GM19395 (cell line): ENCODE data around the gene DYNLRB1.

Experiments
- ATAC-seq: cut with Tn5 transposase; IDR thresholded peaks from one replicate; pipeline ENCODE4 v1.9.1; 2021; ENCODE audit warnings: mild to moderate bottlenecking, moderate library complexity; ENCODE audit not compliant: unreplicated experiment

DYNLRB1 gene

DNA sequence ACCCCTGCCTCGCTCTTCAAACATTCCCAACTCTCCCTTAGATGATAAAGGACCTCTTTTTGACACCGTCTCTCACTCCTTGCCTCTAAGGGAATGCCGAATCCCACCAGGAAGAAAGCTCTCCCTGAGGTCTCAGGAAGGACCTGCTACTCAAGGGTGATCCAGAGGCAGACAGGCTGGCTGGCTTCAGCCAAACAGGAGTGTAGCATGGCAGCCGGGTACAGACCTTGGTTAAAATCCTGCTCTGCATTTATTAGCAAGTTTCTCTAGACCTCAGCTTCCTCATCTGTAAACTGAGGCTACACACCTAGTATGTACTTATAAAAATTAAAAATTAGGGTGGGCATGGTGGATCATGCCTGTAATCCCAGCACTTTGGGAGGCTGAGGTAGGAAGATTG, 59.5 kb downstream of the DYNLRB1 start:
- ATAC-seq, result no peak

DNA sequence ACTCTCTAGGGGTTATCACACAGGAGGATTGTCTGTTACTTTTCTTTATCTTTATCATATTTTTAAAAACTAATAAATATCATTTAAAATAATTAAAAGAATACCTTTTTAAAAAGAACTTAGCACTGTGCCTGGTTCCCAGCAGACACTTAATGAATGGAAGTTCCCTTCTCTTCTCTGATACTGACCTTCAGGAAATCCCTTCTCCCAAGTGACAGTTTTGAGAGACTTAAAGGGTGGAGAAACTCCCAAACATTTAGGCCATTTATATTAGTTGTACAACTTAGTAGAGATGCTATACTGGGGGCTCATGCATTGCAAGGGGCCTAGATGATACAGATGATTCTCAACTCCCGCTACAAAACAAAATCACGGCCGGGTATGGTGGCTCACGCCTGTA, 60.8 kb downstream of the DYNLRB1 start:
- no peak for ATAC-seq

DNA sequence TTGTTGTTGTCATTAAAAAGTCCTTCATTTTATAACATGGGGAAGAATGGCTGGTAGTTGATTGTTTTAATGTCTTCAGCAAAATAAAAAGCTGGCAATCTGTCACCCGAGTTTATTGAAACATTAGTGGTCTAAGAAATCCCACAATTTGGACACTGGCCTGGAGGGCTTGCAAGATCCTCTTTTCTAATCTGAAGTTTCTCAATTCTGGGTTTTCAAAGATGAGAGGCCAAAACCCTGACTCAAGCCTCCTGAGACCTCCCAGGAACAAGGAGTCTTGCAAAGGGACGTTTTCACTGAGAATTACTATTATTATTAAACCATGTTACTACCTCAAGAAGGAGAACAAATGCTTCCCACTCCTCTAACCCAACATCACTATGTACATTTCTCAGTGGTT, 61.8 kb downstream of the DYNLRB1 start:
- no peak for ATAC-seq

DNA sequence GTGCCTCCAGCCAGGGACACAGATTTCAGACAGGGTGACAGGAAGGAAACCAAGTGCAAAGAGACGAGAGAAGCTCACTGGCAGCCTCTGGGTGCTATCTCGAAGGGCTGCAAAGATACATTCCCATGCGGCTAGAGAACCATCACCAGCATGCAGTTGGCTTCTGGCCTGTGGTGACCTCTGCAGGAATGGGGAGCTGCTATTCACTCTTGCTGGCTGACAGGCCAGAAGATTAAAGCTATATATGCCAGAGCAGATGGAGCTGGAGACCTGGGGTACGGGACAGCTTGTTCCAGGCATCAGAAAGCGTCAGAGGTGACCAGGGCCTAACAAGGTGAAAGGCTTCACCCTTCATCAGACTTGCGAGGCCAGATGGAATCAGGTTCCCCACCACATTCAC, 62.3 kb downstream of the DYNLRB1 start:
- no peak for ATAC-seq

DNA sequence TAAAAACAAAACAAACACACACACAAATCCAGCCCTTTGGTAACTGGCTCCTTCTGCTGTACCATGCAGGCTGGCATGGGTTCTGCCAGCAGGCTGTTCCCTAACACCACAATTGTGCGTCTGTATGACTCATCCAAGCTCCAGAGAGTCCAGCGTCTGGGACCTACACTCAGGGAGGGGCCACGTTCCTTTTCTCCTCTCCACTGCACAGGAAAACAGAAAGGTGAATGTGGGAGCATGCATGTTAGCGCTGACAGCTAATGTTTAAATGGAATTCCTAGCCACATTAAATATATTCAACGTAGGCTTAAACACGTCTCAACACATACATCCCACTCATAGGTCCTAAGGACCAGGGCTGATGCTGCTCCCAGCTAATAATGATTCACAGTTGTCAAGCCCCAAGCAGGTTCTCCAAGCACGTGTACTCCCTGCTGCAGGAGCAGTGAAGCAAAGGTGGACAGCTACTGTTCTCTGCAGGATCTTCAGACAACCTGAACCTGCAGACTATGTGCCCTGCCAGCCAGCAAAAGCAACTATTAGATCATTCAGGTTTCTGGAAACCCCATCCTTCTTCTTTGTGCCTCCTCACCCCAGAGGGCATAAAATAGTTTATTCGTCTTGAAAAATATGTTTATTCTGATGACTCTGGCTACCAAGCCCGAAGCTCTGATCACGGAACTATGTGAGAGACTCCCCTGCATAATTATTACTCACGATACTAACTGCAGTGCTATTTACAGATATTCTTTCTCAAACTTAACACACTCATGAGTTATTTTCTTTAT, 63.2 kb downstream of the DYNLRB1 start:
- no peak for ATAC-seq

DNA sequence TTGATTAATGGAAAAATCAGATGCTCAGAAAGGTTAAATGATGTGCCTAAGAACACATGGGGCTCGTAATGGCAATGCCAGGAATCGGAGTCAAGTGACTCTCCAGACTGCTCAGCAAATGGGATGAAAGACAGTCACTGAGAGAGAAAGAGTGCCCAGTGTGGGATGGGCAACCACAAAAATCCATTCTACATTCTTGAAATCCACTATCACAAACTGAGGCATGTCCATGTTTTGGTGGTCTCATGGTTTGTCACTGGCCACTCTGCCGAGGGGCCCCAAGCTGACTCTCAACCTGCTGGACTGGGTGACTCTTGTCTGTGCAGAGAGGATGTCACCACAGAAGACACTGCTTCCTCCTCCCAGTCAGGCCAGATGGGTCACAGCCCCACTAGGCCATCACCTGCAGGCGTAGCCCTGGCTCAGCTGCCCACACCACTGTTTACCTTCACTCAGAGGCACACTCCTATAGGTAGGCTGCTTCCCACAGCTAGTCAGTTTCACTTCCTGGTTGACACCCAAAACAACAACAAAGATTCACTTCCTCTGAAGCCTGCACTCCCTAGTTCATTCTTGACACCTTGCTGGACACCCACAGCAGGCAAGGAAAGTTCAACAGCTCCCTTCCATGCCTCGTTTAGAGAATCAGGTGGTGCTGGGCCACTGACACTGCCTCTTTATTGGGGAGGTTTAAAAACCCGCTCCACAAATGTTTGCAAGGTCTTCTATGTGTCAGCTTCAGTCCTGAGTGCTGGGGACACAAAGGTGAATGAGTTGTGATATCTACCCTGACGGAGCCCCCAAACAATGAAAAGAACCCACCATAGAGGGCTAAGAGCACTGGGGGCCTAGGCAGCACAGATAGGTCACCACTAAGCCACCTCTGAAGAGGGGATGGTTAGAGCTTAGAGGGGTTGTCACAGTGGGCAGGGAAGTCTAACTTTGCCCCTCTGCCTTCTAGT, 64.0 kb downstream of the DYNLRB1 start:
- peak; percentile 79 for ATAC-seq

DNA sequence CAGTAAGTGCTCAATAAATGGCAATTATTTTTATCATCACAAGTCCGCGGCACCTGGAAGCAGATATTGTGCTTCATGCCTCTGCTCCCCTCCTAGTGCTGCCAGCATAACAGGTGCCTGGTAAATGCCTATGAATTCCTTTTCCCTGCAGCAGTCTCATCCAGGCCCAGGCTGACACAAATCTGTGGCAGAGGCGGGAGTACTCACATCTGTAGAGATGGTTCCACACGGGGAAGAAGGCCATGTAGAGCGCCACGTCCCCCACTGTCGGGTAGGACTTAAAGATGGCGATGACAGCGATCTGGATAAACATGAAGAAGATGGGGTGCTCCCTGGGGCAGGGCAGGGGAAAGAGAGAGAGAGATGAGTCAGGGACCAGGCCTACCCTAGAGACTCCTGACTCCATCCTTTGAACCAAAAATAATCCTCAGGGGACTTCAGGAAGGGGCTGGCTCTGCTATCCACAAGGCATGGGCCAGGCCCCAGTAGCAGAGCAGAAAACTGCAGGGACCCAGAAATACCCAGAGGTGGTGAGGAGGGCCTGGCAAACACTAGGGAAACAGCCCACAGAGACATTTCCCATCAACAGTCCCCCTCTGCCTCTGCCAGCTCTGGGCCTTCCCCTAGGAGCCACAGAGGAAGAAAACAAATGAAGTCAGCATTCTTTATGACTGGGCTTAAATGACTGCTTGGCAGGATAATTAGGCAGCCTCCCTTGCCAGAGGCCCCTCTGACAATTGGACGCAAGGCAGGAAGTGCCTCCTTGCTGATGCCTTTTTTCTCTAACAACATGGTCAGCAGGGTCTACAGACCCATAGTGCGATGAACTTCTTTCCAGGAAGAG, 65.3 kb downstream of the DYNLRB1 start:
- ATAC-seq, result no peak

DNA sequence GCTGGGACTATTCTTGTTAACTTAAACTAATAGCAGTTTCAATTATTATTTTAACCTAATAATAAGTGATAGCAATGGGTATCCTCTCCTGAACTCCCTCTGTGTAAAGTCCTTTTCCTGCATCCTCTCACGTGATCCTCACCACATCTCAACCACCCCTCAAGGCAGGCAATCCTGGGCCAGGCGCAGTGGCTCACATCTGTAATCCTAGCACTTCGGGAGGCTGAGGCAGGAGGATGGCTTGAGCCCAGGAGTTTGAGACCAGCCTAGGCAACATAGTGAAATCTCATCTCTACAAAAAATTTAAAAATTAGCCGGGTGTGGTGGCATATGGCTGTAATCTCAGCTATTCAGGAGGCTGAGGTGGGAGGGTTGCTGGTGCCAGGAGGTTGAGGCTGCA, 66.0 kb downstream of the DYNLRB1 start:
- no peak for ATAC-seq

DNA sequence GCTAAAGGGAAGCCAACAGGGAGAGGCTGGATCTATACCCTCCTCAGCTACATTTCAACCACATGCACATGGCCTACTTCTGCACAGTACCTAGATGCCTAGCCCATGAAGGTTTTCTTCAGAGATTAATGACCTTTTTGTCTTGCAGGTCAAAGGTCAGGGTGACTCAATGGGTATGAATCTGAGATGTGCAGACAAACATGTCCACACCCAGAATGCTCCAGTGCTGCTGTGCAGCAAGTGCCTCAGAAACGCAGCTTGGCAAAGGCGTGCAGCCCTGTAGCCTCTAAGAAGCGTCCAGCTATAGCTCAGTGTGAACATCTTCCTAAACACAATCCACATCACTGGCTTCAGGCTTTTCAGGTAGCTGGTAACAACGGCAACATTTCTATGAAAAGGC, 66.7 kb downstream of the DYNLRB1 start:
- no peak for ATAC-seq

DNA sequence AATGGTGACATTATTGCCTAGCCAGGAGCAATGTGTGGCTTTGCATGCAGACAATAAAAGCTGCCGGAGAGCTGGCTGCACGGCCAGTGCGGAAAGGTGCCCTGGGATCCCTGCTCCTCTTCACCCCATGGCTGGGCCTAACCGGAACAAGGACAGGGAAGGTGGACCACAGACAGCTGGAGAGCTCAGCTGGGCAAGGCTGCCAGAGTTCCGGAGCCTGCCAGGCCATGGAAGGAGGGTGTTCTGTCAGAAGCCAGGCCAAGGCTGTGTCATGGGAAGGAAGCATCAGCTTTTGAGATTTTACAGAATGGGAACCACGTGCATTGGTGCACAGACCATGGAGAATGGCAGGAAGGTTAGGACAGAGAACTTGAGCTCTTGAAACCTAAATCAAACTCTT, 67.3 kb downstream of the DYNLRB1 start:
- no peak for ATAC-seq

DNA sequence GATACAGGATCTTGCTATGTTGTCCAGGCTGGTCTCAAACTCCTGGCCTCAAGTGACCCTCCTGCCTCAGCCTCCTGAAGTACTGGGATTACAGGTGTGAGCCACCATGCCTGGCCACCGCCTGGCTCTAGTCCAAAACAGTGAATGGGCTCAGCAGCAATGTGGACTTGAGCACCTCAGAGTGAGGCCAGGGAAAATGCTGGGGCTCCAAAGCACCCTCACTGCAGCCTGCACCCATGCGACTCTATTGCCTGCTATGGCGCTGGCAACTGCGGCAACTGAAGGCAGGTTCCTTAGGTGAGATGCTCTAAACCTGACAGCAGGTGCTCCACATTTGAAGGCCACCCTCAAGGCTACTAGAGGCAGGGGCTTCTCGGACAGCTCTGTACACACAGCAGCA, 68.8 kb downstream of the DYNLRB1 start:
- ATAC-seq, result no peak

DNA sequence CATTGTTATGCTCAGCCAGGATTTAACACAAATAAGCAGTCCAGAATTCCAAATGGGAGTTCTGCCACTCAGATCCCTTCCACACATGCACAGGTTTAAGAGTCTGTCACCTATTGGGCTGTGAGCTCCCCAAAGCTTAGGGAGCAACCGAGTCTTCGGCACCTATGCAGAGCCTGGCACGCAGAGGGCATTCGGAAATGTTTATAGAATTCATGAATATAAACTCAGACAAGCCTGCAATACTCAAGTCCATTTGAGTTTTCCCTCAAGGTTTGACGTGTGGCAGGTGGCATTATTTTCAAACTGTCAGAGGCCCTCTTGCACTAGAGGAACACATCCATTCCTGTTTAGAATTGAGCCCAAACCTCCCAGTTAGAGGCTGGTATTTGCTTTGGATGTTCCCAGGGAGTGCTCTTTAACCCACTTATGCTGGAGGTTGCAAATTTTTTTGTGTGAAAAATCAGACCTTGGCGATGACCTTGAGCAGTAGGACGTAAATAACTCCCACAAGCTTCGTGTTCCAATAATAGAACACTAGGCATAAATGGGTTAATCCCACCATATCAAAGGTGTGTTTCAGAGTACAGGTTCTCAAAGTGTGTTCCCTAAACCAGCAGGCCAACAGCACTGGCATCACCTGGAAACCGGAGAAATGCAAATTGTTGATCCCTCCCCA, 70.4 kb downstream of the DYNLRB1 start:
- ATAC-seq, result no peak
